HG02623 (cell line): ENCODE data around the gene GRID1.

Source experiments
- ATAC-seq: cut with Tn5 transposase; IDR thresholded peaks from one replicate; pipeline ENCODE4 v1.9.1; 2021; ENCODE audit warnings: moderate library complexity; ENCODE audit not compliant: unreplicated experiment

The GRID1 gene

DNA sequence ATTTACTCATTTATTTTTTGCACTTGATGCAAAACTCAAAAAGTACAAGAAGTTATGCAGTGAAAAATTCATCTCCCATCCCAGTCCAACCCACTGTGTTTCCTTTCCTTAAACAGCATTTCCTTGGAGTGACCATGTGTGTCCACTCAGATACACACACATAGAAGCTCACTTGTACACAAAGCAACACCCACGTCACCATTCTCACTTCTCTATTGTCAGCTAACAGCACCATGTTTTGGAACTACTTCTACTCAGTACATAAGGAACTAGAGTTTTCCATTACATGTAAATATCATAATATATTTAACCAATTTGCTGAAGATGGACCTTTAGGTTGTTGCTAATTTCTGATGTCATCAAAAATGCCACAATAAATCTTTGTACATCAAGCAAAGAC, 167.6 kb downstream of the GRID1 start:
- ATAC-seq: no peak

DNA sequence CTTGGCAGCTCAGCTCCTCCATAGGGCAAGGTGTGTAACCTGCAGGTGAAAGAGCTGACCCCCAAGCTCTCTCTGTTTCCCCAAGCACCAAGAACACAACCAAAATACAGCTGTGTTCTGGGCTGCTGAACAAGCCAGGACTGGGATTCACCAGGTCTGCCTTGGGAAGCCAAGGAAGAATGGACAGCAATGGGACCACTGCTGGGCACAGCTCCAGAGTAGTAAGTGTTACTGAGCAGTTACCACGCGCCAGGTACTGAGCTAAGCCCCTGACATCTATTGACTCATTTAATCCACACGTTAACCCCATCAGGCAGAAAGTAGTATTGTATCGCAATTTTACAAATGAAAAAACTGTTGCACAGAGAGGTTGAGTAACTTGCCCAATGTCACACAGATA, 168.3 kb downstream of the GRID1 start:
- ATAC-seq: no peak

DNA sequence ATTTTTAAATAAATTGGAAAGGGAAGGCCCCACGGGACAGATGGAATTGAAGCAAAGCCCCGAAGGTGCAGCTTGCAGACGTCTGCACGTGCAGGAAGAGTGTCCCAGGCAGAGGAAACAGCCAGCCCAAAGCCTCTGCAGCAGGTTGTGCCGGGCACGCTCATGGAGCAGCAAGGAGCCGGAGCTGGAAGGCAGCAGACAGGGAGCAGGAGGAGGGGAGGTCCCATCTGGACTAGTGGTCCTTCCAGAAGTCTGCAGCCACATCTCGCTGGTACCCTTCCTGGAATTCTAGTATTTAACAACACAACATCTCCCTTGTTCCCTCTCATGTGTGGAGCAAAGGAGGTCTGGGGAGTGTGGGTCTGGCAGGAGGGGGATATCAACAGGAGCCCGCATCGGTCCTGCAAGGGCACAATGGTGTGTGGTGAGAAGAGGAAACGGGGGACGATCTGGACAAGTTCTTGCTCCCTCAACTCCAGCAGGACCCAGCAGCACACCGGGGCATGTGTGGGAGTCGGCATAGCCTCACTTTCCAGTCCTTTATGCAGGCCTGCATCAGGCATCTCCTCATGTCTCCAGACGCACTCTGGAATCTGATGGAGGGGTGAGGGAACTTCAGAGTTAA, 169.3 kb downstream of the GRID1 start:
- ATAC-seq: no peak

- ATAC-seq: no peak
Measured at GRCh38 chr10:86195521-86196157, 171.0 kb downstream of the GRID1 start.

GRCh38 chr10:86194684-86195083, 171.9 kb downstream of the GRID1 start:
- ATAC-seq: no peak

DNA sequence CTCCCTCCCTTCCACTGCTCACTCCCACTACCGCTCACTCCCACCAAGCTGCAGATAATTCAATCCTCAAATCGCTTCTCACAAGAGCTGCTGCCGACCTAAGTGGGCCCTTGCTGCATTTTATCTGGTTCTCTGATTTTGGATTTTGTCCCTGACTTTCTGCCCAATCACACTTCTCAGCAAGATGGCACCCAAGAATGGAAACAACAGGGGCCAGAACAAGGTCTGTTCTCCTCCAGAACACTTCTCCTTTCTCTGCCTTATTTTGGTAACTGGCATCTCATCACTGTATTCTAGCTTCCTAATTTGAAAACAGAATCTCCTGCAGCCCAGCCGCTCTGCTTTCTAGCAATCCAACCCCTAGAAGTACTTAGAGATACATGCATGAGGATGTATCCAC, 172.8 kb downstream of the GRID1 start:
- ATAC-seq: no peak

- ATAC-seq: no peak
Measured at GRCh38 chr10:86192691-86193090, 173.9 kb downstream of the GRID1 start.

- no peak for ATAC-seq
Measured at GRCh38 chr10:86192147-86192546, 174.4 kb downstream of the GRID1 start.

- no peak for ATAC-seq
Measured at GRCh38 chr10:86191686-86192085, 174.9 kb downstream of the GRID1 start.

DNA sequence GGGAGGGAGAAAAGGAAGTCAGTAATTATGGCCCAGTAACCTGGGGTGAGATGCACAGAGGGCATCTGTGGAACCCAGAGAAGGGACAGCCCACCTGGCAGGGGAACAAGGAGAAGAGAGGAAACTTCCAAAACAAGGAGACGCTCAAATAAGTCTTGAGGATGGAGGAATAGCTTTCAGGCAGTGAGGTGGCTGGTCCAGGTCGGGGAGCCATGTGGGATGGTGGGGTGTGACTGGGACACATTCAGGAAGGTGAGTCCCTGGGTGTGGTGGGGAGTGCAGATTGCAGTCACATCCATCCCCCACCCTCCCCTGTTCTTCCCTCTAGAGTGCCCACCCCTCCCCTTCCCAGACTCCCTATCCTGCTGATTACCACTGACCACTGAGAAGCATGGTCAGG, 175.4 kb downstream of the GRID1 start:
- ATAC-seq: no peak

DNA sequence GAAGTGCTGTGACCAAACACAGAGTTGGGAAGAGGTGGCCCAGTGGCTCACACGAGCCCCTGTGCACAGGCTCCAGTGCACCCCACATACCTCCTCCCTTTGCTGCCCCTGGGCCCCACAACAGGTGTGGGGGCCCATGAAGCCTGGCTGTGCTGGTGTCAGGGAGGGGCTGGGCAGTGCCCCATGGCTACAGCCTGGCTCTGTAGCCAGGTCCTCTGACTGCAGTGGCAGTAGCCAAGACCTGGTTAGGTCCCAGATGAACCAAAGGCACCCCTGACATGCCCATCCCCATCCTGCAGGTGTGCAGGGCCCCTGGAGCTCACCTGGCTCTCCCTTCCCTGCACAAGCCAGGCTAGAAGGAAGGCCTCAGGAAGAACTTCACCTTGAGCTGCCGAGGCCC, 176.3 kb downstream of the GRID1 start:
- no peak for ATAC-seq

- no peak for ATAC-seq
Measured at GRCh38 chr10:86189891-86190290, 176.7 kb downstream of the GRID1 start.

DNA sequence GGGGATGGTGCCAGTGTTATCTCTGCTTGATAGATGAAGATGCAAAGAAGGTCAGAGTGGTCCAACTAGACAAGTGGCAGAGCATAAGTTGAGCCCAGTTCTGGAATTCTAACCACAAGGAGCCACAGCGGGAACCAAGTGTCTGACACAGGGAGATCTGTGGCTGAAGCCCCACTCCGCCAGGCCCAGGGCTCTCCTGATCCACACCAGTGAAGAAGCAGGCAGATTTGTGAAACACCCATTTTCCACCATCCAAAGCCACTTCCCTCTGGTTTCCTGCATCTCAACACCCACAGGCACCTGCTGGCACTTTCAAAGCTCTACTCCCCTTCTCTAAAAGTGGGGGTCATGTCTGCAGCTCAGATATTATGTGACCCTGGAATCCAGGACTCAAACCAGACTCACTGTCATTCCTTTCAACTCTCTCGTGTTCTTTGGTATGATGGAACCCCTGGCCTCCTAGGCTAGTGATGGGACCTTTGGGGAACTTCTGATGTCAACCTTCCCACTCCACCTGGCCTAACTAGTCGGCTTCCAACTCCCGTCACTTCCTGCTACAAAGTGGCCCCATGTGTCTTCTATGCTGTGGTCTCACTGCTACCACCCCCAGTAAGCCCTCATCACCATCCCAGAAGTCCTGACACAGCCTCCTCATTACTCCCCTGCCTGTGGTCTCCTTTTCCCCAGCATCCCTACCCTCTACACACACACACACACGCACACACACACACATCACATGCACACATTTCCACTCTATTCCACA, 177.6 kb downstream of the GRID1 start:
- no peak for ATAC-seq

- no peak for ATAC-seq
Measured at GRCh38 chr10:86188326-86188725, 178.3 kb downstream of the GRID1 start.

DNA sequence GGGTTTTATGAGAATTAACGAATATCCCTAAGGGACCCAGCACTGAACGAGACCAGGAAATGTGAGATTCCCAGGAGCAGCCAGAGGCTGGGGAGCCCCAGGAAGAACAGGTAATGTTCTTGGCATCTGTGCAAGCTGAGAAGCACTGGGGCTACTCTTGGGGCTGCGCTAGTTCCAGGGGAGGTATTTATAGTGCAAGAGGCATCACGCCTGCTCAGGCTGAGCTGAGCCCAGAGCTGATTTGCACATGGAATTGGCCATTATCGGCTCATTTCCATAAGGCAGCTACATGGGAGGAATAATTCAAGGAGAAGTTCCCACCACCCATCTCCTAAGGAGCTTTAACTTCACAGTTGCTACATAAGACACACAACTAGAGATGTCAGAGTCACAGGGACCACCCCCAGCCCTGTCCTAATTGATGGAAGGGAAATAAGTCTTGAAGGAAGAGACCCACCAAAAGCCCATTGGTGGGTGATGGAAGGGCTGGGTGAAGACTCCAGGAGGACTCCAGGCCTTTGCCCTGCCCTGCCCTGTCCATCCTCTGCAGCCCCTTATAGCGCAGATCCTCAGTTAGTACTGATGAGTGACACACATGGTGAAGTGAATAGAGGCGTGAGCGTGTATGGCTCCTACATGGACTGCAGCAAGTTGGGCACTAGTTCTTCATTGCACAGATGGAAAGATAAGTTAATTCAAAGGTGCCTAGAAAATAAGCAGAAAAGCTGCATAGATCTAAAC, 178.9 kb downstream of the GRID1 start:
- no peak for ATAC-seq

DNA sequence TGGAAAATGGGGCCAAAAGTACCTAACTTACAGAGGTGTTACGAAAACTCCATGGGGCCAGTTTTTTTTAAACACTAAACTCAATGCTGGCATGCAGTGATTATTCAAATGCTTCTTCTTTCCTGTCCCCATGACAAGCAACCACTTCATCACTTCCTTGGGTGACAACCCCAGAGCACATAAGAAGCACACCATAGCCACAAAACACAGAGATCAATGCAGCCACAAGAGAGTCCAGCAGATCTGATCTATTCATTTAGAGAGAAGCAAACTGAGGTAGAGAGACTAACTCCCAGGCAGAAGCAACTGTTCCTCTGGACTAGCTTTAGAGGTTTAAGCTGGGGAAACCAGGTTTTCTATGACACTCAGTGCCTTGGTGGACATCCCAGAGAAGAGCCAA, 180.0 kb downstream of the GRID1 start:
- no peak for ATAC-seq

DNA sequence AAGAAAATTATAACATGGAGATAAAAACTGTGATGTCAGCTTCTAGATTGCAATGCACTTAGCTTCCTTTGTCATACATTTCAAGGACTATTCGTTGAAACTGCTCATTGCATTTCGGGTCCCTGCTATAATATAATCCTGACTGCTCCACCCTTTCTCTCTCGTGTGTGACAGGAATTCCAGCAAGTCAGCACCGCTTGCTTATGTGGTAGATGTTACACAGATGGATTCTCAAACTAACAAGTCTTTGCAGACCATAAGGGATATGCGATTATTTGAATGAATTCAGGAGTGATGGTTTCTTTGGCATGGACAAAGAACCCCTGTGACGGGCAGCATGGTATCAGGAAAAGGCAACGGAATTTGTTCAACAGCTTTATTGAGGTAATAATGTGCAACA, 184.0 kb downstream of the GRID1 start:
- no peak for ATAC-seq

DNA sequence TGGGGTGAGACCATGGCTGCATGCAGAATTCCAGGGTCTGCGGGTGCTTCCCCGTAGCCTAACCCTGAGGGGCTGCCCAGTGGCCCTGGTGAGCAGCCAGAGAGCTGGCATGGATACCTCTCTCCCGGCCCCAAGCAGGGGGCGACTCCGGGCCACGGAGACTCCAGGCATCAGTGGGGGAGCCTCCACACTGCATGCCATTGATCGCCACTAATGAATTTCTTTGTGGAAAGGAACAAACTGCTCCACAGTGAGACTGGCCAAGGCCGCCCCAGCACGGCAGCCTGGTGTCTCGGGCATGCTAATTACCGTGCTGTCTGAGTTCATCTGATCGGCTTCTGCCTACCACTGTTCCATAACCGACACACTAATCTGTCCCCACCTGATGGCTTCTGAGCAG, 184.4 kb downstream of the GRID1 start:
- no peak for ATAC-seq

DNA sequence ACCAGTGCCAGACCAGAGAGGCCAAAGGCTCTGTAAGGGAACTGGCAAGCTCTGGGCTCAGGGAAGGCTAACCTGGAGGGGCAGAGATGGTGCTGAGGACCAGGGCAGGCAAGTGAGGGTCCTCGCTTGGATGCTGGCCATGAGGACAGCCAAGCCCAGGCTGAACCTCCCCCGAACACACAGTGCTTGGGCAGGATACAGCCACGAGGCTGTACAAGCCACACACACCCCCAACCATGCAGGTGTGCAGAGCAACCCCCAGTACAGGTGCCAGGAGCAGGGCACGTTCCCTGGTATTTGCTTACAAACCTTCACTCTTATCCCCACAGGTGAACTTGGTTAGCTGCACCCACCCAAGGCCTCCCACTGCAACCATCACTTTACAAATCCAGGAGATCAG, 185.7 kb downstream of the GRID1 start:
- no peak for ATAC-seq

GRCh38 chr10:86179961-86180360, 186.6 kb downstream of the GRID1 start:
- no peak for ATAC-seq

DNA sequence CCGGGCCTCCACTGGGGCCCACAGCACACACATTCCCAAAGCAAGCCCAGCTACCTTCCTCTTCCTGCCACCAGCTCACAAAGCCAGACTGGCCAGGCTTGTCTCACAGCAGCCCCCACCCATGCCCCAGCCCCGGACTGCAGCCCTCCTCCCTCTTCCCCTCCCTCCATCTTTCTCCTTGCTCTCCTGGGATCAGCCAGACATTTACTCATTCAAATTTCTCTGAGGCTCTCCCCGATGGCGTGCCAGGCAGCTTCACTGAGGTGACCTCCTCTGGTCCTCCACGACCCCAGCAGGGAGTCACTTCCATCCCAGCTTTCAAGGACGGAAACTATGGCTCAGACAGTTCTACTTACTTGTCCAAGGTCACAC, 187.5 kb downstream of the GRID1 start:
- ATAC-seq: no peak
